Lower leg skin (tissue), 3 donors: ENCODE measurements around the gene PLIN3.
"Not testable (repeated sequence)": the region's sequence is repeated elsewhere in the genome, so short reads cannot be mapped to it uniquely, and the experiment has no call there.

Experiments
- CTCF ChIP-seq, 3 donors: fragments of 450-650 bp; IDR thresholded peaks; one replicate each; pipeline ENCODE4 v1.5.1; 2016; ENCODE audit warnings: antibody characterized with exemption in 3 of 3, mild to moderate bottlenecking in 3 of 3, moderate library complexity in 2 of 3
- POLR2A ChIP-seq, 2 donors: fragments of 450-650 bp; IDR thresholded peaks; one replicate each; pipeline ENCODE4 v1.6.1; 2016 to 2017; ENCODE audit warnings: antibody characterized with exemption in 2 of 2, mild to moderate bottlenecking in 1 of 2, moderate library complexity in 1 of 2

GRCh38 chr19:4853506-4853905, 14.0 kb downstream of the PLIN3 start:
- TF ChIP-seq CTCF, POLR2A (IDR thresholded peaks at IDR 0.05): not testable (repeated sequence)
